Spleen (tissue), 7 donors: ENCODE data around the gene CDH16.

ENCODE experiments used
- CTCF ChIP-seq, 11 experiments: fragments of 200-600 bp in 7 of 11; fragments of 450-650 bp in 4 of 11; sonication (generic) in 4 of 11; IDR thresholded peaks in 8 of 11; conservative IDR thresholded peaks in 3 of 11; 1 replicate in 7 of 11; 2 replicates in 4 of 11; pipeline versions ENCODE4 v1.4.0 to v1.8.0; 2016 to 2021; ENCODE audit warnings: antibody characterized with exemption in 11 of 11, inconsistent platforms in 4 of 11, mild to moderate bottlenecking in 1 of 11
- POLR2A ChIP-seq, 3 donors: fragments of 450-650 bp; IDR thresholded peaks; one replicate each; pipeline ENCODE4 v1.5.1; 2017; ENCODE audit warnings: antibody characterized with exemption in 3 of 3, mild to moderate bottlenecking in 1 of 3
- POLR2AphosphoS5 ChIP-seq, 3 donors: sonication (generic); formaldehyde crosslinking; IDR thresholded peaks; one replicate each; pipeline ENCODE4 v1.5.1; 2017; ENCODE audit warnings: antibody characterized with exemption in 3 of 3
- donor health status: DM: no; HTN: no; CAD: no; lungs with moderate emphysema.
- donor health status: DM: no; HTN: no; CAD: no.
- donor health status: DM: no; HTN: no; CAD: no.

GRCh38 chr16:66950971-66951790 is 32.5 kb upstream of the CDH16 start:
- TF ChIP-seq CTCF (IDR thresholded peaks at IDR 0.05 in 8 of 11, conservative IDR thresholded peaks at IDR 0.05 in 3 of 11) (no peak), POLR2A (IDR thresholded peaks at IDR 0.05) (no peak), POLR2AphosphoS5 (IDR thresholded peaks at IDR 0.05) (no peak)
